Measurements from ENCODE around the gene ZBTB38.

Gene ZBTB38

DNA sequence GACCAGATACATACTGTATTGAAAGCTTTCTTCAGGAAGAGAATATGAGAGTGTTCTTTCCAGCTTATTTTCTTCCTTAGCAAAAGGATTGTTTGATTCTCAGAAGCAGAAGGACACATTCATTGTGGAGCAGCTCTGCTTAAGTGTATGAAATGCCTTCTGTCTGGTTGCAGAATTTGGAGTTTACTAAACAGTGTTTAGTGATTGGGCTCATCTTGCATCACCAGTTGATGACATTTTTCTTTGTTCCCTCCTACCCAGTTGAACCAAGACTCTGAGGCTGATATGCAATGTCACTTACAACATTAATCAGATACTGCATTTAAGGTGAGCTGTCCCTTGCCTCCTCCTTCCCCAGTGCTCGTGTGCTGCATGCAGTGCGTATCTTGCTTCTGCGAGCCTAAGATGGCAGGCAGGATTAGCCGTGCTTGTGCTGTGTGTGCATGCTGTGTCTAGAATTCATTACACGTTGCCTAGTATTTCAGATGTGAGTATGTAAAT lies 18.4 kb downstream of the ZBTB38 start:
- no peaks in the 10 kb centered on the region for H3K27me3 ChIP-seq
- H3K4me1 ChIP-seq = peaks cover 0 to 96% (median 33%) of the 10 kb centered on the region in 4 donors
- peaks cover 0 to 7% (median 4%) of the 10 kb centered on the region in 3 donors for H3K36me3 ChIP-seq
- no peaks in the 10 kb centered on the region for H3K9me3 ChIP-seq
- no peak overlapping the region for H3K4me3 ChIP-seq
- intact Hi-C loops (cut with DNase I; ENCODE audit: low total_unique reads) = no loop called here
- DNase-seq = no peak
- H3K27ac ChIP-seq = peak overlapping the region in 1 of 2 donors; percentile 30
- TF ChIP-seq, protein P1, sequence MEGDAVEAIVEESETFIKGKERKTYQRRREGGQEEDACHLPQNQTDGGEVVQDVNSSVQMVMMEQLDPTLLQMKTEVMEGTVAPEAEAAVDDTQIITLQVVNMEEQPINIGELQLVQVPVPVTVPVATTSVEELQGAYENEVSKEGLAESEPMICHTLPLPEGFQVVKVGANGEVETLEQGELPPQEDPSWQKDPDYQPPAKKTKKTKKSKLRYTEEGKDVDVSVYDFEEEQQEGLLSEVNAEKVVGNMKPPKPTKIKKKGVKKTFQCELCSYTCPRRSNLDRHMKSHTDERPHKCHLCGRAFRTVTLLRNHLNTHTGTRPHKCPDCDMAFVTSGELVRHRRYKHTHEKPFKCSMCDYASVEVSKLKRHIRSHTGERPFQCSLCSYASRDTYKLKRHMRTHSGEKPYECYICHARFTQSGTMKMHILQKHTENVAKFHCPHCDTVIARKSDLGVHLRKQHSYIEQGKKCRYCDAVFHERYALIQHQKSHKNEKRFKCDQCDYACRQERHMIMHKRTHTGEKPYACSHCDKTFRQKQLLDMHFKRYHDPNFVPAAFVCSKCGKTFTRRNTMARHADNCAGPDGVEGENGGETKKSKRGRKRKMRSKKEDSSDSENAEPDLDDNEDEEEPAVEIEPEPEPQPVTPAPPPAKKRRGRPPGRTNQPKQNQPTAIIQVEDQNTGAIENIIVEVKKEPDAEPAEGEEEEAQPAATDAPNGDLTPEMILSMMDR (IDR thresholded peaks at IDR 0.05) = no peak

DNA sequence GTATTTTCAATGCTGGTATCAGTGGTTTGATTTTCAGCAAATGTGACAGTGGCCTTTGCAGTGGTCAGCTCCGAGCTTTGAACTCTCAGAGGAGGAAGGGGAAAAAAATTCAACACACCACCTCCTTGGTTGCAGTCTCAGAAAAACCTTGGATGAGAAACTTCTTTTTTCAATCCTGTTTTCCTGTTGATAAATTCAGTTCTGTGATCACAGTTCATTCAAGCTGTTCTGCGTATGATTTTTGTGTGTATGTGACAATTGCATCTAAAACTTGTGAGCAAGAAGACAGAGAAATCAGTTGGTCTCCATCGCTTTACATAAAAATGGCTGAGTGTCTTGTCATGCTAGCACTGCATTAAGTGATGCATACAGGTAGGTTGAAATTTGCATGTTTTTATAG lies 19.2 kb downstream of the ZBTB38 start:
- Histone ChIP-seq H3K27ac (peak overlapping the region in 1 of 2 donors; percentile 60), H3K36me3 (peaks cover 0 to 5% (median 0%) of the 10 kb centered on the region in 3 donors), H3K4me1 (peaks cover 0 to 96% (median 33%) of the 10 kb centered on the region in 4 donors), H3K9me3 (no peaks in the 10 kb centered on the region), H3K4me3 (no peak overlapping the region), H3K27me3 (no peaks in the 10 kb centered on the region)
- TF ChIP-seq, protein P1 (IDR thresholded peaks at IDR 0.05) = no peak
- DNase-seq = no peak
- intact Hi-C loops (cut with DNase I; ENCODE audit: low total_unique reads) = no loop called here

- H3K36me3 ChIP-seq = peaks cover 0 to 5% (median 0%) of the 10 kb centered on the region in 3 donors
- DNase-seq = no peak
- TF ChIP-seq, protein P1 (IDR thresholded peaks at IDR 0.05) = no peak
- H3K4me1 ChIP-seq = peaks cover 0 to 92% (median 30%) of the 10 kb centered on the region in 4 donors
- no peaks in the 10 kb centered on the region for H3K27me3 ChIP-seq
- intact Hi-C loops (cut with DNase I; ENCODE audit: low total_unique reads) = no loop called here
- H3K4me3 ChIP-seq = no peak overlapping the region
- no peaks in the 10 kb centered on the region for H3K9me3 ChIP-seq
- H3K27ac ChIP-seq = peak overlapping the region in 1 of 2 donors; percentile 60
Measured at GRCh38 chr3:141388395-141388794, 20.1 kb downstream of the ZBTB38 start.

GRCh38 chr3:141388823-141389621 lies 20.7 kb downstream of the ZBTB38 start:
- TF ChIP-seq, protein P1 (IDR thresholded peaks at IDR 0.05) = no peak
- intact Hi-C loops (cut with DNase I; ENCODE audit: low total_unique reads) = no loop called here
- H3K4me3 ChIP-seq = no peak overlapping the region
- no peak for DNase-seq
- peaks cover 0 to 5% (median 0%) of the 10 kb centered on the region in 3 donors for H3K36me3 ChIP-seq
- no peaks in the 10 kb centered on the region for H3K9me3 ChIP-seq
- no peaks in the 10 kb centered on the region for H3K27me3 ChIP-seq
- peaks cover 0 to 90% (median 30%) of the 10 kb centered on the region in 4 donors for H3K4me1 ChIP-seq
- peak overlapping the region; percentile 55 to 60 for H3K27ac ChIP-seq

DNA sequence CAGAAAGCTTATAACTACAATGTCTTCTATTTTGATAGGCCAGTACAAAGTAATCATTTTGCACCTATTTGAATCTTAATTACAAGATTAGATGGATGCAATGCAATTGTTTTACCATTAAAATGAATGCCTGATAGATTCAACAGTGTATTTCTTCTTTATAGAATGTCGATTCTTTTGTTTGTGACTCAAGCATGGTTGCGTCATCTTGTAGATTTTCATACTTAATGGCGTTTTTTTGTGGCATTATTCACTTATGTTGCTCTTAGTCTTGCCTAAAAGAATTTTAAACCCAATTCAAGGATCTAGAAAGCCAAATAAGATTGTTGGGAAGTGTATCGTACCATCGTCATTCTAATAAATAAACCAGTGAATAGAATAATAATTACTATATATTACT lies 21.4 kb downstream of the ZBTB38 start:
- Histone ChIP-seq H3K4me1 (peaks cover 0 to 83% (median 27%) of the 10 kb centered on the region in 4 donors), H3K27me3 (no peaks in the 10 kb centered on the region), H3K4me3 (no peak overlapping the region), H3K27ac (peak overlapping the region in 1 of 2 donors; percentile 60), H3K9me3 (no peaks in the 10 kb centered on the region), H3K36me3 (peaks cover 0 to 5% (median 0%) of the 10 kb centered on the region in 3 donors)
- no peak for DNase-seq
- intact Hi-C loops (cut with DNase I; ENCODE audit: low total_unique reads) = no loop called here
- TF ChIP-seq, protein P1 (IDR thresholded peaks at IDR 0.05) = no peak
